SHP77 treated with DMSO at 0.1 percent for 48 hours (cell line): ENCODE measurements around the gene NKAPL.
A peak's percentile ranks its signal among the peaks of the same experiment; 100 is the strongest.

Experiments used
- DNase-seq: peaks from one replicate; lab custom pipeline; 2025; lab: John Stamatoyannopoulos, UW

The NKAPL gene

GRCh38 chr6:28258877-28259777 is at the start of gene NKAPL:
TSS of gene NKAPL (plus strand) at chr6:28259297. CDS start at chr6:28259372, 75 bp downstream.
- DNase-seq, result no peak

- peak; percentile 33 for DNase-seq
These were observed 49.2 kb upstream of the NKAPL start for GRCh38 chr6:28209753-28210535.

- DNase-seq, result no peak
These were observed 47.1 kb upstream of the NKAPL start for GRCh38 chr6:28211840-28212509.

GRCh38 chr6:28212510-28213212 is 46.4 kb upstream of the NKAPL start:
- DNase-seq, result peak; percentile 60

GRCh38 chr6:28213213-28213523 is 45.9 kb upstream of the NKAPL start:
- no peak for DNase-seq

DNA sequence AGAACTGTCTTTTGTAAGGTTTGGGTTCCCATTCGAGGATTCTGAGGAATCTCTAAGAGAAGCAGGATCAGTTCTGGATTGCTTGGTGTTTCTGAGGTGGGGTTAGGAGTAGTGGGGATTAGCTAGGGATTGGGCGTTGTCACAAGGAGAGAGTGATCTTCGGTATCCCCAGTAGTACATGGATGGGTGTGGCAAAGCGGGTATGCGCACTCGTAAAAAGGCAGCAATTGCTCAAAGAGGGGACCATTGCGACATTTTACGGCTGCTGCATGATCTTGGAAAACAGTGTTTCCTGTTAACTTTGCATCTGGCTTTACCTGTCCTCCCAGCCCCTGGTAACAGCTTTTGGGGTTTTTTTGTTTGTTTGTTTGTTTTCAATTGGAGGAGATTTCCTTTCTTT is 43.7 kb upstream of the NKAPL start:
- DNase-seq, result no peak

GRCh38 chr6:28217890-28218289 is 41.2 kb upstream of the NKAPL start:
- DNase-seq, result no peak

DNA sequence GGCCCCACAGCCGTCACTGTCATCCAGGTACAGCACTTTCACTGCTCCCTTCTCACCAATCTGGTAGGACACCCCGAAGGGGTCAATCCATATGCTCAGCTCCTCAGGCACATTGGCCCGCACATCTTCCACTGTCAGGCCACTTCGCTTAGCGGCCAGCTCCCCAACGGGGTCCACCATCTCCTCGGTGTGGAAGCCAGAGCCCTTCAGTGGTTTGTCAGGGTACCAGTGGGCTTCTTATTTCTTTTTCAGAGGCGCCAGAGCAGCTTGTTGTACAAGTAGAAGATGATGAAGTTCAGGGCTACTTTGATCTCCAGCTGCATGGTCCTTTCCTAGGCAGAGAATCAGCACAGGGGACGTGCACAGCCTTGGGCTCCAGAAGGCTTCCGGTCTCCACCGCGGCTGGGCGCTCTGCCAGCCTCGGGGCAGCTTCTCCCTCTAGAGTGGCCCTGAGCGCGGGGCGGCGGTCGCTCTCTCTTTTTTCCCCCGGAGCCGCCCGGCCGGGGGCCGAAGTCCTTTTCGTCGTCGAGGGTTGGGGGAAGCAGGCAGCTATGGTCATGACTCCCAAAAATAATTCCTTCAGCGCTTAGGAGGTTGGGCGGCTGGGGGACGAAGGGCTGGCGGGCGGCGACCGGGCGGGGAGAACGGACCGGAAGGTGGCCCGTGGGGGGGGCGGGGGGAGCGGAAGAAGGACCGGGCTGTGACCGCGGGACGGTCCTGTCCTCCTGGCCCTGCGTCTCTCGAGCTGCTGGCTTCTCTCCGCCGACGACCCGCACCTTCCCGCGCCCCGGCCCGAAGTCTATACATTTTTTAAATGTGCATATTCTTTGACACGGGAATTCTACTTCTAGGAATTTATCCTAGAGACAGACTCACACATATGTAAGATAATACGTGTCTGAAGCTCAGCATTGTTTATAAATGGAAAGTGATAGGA is 40.5 kb upstream of the NKAPL start:
- peak; percentile 79 for DNase-seq

GRCh38 chr6:28220257-28221133 is 38.6 kb upstream of the NKAPL start:
- no peak for DNase-seq

DNA sequence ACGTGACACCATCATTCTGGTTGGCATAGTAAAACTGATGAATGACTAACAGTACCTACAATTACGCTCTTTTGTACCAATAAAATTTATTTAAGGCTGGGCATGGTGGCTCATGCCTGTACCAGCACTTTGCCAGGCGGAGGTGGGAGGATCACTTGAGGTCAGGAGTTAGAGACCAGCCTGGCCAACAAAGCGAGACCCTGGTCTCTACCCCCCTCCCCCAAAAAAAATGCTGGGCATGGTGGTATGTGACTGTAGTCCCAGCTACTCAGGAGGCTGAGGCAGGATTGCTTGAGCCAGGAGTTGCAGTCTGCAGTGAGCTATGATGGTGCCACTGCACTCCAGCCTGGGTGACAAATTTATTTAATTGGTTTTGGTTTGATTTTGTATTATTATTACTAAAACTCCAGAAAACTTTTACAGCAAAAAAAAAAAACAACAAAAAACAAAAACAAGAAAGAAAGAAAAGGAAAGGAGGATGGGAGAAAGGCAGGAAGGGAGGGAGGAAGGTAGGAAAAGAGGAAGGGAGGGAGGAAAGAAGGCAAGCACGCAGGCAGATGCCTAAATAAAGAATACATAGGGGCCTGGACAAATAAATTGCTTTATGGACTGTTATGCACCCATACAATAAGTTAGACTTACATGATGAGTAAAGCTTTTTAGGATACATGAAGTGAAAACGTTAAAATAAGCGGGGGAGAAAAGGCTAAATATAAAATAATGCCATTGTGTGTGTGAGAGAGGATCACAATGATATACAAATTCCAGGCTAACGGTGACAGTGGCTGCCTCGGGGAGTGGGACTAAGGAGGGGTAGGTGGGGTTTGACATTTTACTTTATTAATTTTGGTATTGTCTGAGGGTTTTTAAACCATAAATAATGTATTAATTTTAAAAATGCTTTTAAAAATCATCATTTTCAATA is 34.7 kb upstream of the NKAPL start:
- DNase-seq, result no peak

GRCh38 chr6:28225056-28225834 is 33.9 kb upstream of the NKAPL start, which contains the start of gene ZSCAN9:
TSS of gene ZSCAN9 (plus strand) at chr6:28225275. CDS start at chr6:28227085, 1,810 bp downstream.
- peak; percentile 84 for DNase-seq

DNA sequence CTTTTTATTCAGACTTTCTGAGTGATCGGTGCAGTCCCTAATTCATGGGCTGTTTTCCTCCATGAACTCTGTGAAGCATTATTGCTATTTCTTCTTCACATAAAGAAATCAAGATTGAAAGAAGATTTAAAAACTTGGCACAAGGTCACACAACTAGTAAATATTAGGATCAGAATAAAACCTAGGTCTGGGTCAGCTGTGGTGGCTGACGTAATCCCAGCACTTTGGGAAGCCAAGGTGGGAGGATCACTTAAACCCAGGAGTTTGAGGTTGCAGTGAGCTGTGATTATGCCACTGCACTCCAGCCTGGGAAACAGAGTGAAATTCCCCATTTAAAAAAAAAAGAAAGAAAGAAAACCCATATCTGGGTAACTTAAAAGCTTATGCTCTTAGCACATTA is 32.6 kb upstream of the NKAPL start:
- DNase-seq, result no peak

DNA sequence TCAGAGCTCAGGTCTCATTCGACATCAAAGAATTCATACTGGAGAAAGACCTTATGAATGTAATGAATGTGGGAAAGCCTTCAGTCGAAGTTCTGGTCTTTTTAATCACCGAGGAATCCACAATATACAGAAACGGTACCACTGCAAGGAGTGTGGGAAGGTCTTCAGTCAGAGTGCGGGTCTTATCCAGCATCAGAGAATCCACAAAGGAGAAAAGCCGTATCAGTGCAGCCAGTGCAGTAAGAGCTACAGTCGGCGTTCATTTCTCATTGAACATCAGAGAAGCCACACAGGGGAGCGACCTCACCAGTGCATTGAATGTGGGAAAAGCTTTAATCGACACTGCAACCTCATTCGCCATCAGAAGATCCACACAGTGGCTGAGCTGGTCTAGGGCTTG is 26.3 kb upstream of the NKAPL start:
- no peak for DNase-seq

- no peak for DNase-seq
These were observed 23.1 kb upstream of the NKAPL start for GRCh38 chr6:28235912-28236452.

GRCh38 chr6:28239636-28240035 is 19.5 kb upstream of the NKAPL start:
- no peak for DNase-seq

DNA sequence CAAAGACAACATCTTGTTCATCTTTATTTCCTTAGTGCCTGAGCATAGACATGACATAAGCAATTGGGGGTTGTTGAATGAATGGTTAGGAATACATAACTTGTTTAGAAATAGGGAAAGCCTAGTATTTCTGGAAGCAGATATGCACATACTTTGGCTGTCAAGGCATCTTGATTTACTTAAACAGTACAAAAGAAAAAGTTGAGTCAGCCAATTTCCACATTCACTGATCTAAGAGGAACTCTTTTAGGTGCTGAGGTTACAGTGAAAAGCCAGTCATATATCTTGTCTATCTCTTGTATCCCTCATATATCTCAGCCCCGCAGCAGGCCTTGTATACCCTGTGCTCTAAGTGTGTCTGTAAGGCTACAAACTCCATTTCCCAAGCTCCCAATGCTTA is 18.6 kb upstream of the NKAPL start:
- no peak for DNase-seq

GRCh38 chr6:28243946-28244345 is 15.2 kb upstream of the NKAPL start:
- no peak for DNase-seq
